Measurements from ENCODE around the gene FANK1. TPM values are rescaled to one million over a fixed set of nuclear protein-coding genes. Genes with fewer than 3 reads are reported as not detected.

Gene FANK1
- total RNA-seq, 1 donor from 2014 or later, result 9.4 TPM

DNA sequence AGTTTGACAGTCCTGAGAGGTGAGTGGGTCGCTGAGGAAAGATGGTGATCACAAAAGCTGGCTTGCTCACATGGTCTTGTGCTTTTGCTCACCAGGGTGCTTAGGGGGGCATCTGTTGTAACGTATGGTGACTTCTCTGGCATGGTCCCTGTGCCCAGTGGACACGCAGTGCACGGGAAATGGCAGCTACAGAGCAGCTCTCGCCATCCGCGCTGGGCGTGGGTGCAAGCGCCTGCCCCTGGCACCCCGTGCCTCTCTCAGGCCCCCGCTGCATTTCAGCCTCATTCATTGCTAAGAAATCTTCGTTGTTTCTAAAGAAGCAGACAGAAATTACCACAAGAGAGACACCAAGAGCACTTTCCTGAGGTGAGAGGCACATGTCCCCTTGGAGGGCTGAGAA lies 101.2 kb downstream of the FANK1 start:
- Mint-ChIP-seq H3K9me3 (ENCODE audit: unreplicated experiment) (no peaks in the 10 kb centered on the region), H3K4me1 (ENCODE audit: unreplicated experiment) (no peaks in the 10 kb centered on the region), H3K4me3 (ENCODE audit: unreplicated experiment) (no peak overlapping the region), H3K27me3 (ENCODE audit: unreplicated experiment) (peaks cover 1% of the 10 kb centered on the region), H3K27ac (ENCODE audit: unreplicated experiment) (no peak overlapping the region), H3K36me3 (ENCODE audit: low read depth, unreplicated experiment) (no peaks in the 10 kb centered on the region)
- TF ChIP-seq, protein P1, sequence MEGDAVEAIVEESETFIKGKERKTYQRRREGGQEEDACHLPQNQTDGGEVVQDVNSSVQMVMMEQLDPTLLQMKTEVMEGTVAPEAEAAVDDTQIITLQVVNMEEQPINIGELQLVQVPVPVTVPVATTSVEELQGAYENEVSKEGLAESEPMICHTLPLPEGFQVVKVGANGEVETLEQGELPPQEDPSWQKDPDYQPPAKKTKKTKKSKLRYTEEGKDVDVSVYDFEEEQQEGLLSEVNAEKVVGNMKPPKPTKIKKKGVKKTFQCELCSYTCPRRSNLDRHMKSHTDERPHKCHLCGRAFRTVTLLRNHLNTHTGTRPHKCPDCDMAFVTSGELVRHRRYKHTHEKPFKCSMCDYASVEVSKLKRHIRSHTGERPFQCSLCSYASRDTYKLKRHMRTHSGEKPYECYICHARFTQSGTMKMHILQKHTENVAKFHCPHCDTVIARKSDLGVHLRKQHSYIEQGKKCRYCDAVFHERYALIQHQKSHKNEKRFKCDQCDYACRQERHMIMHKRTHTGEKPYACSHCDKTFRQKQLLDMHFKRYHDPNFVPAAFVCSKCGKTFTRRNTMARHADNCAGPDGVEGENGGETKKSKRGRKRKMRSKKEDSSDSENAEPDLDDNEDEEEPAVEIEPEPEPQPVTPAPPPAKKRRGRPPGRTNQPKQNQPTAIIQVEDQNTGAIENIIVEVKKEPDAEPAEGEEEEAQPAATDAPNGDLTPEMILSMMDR (IDR thresholded peaks at IDR 0.05; ENCODE audit: unreplicated experiment), result no peak
- no peak for DNase-seq (ENCODE audit: low spot score)

DNA sequence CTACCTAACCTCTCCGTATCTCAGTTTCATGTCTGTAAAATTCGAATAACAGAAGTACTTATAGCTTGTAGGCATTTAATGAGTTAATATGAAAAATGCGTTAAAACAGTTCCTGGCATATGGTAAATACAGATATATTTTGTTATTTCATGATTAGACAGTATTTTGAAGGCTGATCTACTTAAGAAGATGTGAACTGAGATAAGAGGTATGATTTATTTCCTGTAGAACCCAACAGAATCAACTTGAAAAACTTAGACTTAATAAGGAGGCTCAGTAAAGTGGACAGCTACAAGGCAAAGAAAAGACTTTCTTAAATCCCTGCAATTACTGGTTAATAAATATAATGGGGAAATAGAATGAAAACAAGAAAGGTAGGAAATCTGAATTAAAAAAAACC lies 103.3 kb downstream of the FANK1 start:
- Mint-ChIP-seq H3K4me3 (ENCODE audit: unreplicated experiment) (no peak overlapping the region), H3K36me3 (ENCODE audit: low read depth, unreplicated experiment) (no peaks in the 10 kb centered on the region), H3K27ac (ENCODE audit: unreplicated experiment) (no peak overlapping the region), H3K27me3 (ENCODE audit: unreplicated experiment) (no peaks in the 10 kb centered on the region), H3K9me3 (ENCODE audit: unreplicated experiment) (no peaks in the 10 kb centered on the region), H3K4me1 (ENCODE audit: unreplicated experiment) (no peaks in the 10 kb centered on the region)
- TF ChIP-seq, protein P1 (IDR thresholded peaks at IDR 0.05; ENCODE audit: unreplicated experiment), result no peak
- no peak for DNase-seq (ENCODE audit: low spot score)

DNA sequence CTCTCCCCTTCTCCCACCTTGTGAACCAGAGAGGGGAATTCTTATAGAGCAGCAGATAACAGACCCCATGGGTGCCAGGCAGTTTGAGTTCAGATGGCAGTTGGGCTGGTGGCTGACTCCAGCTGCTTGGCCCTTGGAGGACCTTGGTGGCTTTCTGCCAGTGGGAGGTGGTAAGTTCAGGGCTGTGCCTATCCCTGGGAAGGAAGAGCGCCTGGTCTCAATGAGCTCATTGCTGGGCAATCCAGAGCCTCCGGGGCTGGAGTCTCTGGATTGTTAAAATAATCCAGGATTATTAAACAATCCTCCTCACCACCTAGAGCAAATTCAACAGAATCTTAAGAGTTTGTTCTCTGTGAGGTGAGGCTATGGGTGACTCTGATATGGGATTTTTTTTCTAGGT lies 105.2 kb downstream of the FANK1 start:
- Mint-ChIP-seq H3K27me3 (ENCODE audit: unreplicated experiment) (no peaks in the 10 kb centered on the region), H3K36me3 (ENCODE audit: low read depth, unreplicated experiment) (no peaks in the 10 kb centered on the region), H3K9me3 (ENCODE audit: unreplicated experiment) (no peaks in the 10 kb centered on the region), H3K4me3 (ENCODE audit: unreplicated experiment) (no peak overlapping the region), H3K4me1 (ENCODE audit: unreplicated experiment) (no peaks in the 10 kb centered on the region), H3K27ac (ENCODE audit: unreplicated experiment) (no peak overlapping the region)
- DNase-seq (ENCODE audit: low spot score), result no peak
- TF ChIP-seq, protein P1 (IDR thresholded peaks at IDR 0.05; ENCODE audit: unreplicated experiment), result no peak

DNA sequence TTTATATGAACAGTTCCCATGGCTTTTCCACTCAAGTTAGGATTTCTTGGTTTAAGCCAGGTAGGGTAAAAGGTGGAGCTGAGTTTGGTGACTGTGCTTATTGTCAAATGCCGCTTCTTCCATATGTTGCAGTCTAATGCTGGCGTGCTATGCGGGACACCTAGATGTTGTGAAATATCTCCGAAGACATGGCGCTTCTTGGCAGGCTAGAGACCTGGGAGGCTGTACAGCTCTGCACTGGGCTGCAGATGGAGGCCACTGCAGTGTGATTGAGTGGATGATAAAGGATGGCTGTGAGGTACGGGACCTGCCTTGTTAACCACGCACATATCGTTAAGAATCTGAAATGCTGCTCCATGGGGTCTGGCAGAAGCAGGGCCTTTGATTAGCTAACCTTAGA lies 108.4 kb downstream of the FANK1 start:
- TF ChIP-seq, protein P1 (IDR thresholded peaks at IDR 0.05; ENCODE audit: unreplicated experiment), result no peak
- DNase-seq (ENCODE audit: low spot score), result no peak
- no peak overlapping the region for H3K4me3 Mint-ChIP-seq (ENCODE audit: unreplicated experiment)
- H3K27me3 Mint-ChIP-seq (ENCODE audit: unreplicated experiment), result no peaks in the 10 kb centered on the region
- H3K4me1 Mint-ChIP-seq (ENCODE audit: unreplicated experiment), result no peaks in the 10 kb centered on the region
- H3K9me3 Mint-ChIP-seq (ENCODE audit: unreplicated experiment), result no peaks in the 10 kb centered on the region
- no peaks in the 10 kb centered on the region for H3K36me3 Mint-ChIP-seq (ENCODE audit: low read depth, unreplicated experiment)
- no peak overlapping the region for H3K27ac Mint-ChIP-seq (ENCODE audit: unreplicated experiment)

DNA sequence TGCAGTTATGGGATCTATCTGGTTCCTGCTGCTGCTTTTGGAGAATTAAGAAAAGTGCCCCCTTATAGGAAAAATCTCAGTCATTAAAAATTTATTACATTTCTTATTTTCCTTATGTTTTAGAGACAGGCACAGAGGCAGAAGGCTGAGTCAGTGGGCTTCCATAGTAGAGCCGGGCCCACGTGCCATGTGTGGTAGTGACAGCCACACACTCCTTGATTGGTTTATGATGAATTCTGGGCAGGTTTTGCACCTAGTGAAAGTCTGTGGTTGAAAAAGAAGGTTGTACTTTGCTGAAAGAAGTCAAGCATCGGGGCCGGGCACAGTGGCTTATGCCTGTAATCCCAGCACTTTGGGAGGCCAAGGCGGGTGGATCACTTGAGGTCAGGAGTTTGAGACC lies 109.9 kb downstream of the FANK1 start:
- Mint-ChIP-seq H3K9me3 (ENCODE audit: unreplicated experiment) (no peaks in the 10 kb centered on the region), H3K4me3 (ENCODE audit: unreplicated experiment) (no peak overlapping the region), H3K36me3 (ENCODE audit: low read depth, unreplicated experiment) (no peaks in the 10 kb centered on the region)

More for the DNA sequence above, 109.9 kb downstream of the FANK1 start:
- no peak overlapping the region for H3K27ac Mint-ChIP-seq (ENCODE audit: unreplicated experiment)
- TF ChIP-seq, protein P1 (IDR thresholded peaks at IDR 0.05; ENCODE audit: unreplicated experiment), result no peak
- DNase-seq (ENCODE audit: low spot score), result no peak
- H3K27me3 Mint-ChIP-seq (ENCODE audit: unreplicated experiment), result no peaks in the 10 kb centered on the region
- H3K4me1 Mint-ChIP-seq (ENCODE audit: unreplicated experiment), result no peaks in the 10 kb centered on the region
